ENCODE results near the gene UNKL.

UNKL gene

GRCh38 chr16:1318268-1318545 is 96.3 kb downstream of the UNKL start:
- DNase-seq, result no peak

- DNase-seq, result no peak
Observed at GRCh38 chr16:1317479-1318267, 96.8 kb downstream of the UNKL start.

- DNase-seq, result no peak
Observed at GRCh38 chr16:1316033-1316405, 98.5 kb downstream of the UNKL start.

- no peak for DNase-seq
Observed at GRCh38 chr16:1315081-1316032, 99.1 kb downstream of the UNKL start.

- no peak for DNase-seq
Observed at GRCh38 chr16:1314399-1315068, 100.0 kb downstream of the UNKL start.

- no peak for DNase-seq
Observed at GRCh38 chr16:1313721-1314369, 100.7 kb downstream of the UNKL start.

Measured in KG1 (cell line).